ENCODE results near the gene CBX3. TPM values are rescaled to one million over a fixed set of nuclear protein-coding genes. Genes with fewer than 3 reads are reported as not detected.

The CBX3 gene
- total and polyA plus RNA-seq, 2 of the 13 experiments (the other 11 are each of a cell fraction or from before 2014, with no cell fraction given) = 53.9 to 249 TPM

DNA sequence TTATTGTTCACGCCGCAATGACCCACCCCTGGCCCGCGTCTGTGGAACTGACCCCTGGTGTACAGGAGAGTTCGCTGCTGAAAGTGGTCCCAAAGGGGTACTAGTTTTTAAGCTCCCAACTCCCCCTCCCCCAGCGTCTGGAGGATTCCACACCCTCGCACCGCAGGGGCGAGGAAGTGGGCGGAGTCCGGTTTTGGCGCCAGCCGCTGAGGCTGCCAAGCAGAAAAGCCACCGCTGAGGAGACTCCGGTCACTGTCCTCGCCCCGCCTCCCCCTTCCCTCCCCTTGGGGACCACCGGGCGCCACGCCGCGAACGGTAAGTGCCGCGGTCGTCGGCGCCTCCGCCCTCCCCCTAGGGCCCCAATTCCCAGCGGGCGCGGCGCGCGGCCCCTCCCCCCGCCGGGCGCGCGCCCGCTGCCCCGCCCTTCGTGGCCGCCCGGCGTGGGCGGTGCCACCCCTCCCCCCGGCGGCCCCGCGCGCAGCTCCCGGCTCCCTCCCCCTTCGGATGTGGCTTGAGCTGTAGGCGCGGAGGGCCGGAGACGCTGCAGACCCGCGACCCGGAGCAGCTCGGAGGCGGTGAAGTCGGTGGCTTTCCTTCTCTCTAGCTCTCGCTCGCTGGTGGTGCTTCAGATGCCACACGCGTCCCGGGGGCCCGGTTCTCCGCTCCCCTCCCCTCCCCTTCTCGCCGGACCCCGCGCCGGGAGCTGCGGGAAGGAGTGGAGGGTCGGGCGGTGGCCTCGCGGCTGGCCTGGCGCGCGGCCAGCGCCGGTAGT is at the start of gene CBX3 (continued):
- TF ChIP-seq, protein P1, sequence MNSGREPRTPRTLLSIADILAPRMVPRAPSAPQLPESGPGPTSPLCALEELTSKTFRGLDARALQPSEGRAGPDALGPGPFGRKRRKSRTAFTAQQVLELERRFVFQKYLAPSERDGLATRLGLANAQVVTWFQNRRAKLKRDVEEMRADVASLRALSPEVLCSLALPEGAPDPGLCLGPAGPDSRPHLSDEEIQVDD (CRISPR knock-in tag; IDR thresholded peaks at IDR 0.05; ENCODE audit: borderline replicate concordance) = no peak; the same call in 1 of the 2 replicates
- TF ChIP-seq ZNF280B (CRISPR knock-in tag; IDR thresholded peaks at IDR 0.05; ENCODE audit: borderline replicate concordance) = no peak
- no peak for TF ChIP-seq ZBTB37 (CRISPR knock-in tag; IDR thresholded peaks at IDR 0.05)
- no peak for TF ChIP-seq GLI4 (CRISPR knock-in tag; IDR thresholded peaks at IDR 0.05; ENCODE audit: borderline replicate concordance)
- TF ChIP-seq PHF5A (CRISPR knock-in tag; IDR thresholded peaks at IDR 0.05; ENCODE audit: low read depth, unreplicated experiment) = no peak
- no peak for TF ChIP-seq FOXM1 (CRISPR knock-in tag; IDR thresholded peaks at IDR 0.05)
- TF ChIP-seq, protein P2, sequence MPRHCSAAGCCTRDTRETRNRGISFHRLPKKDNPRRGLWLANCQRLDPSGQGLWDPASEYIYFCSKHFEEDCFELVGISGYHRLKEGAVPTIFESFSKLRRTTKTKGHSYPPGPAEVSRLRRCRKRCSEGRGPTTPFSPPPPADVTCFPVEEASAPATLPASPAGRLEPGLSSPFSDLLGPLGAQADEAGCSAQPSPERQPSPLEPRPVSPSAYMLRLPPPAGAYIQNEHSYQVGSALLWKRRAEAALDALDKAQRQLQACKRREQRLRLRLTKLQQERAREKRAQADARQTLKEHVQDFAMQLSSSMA (CRISPR knock-in tag; IDR thresholded peaks at IDR 0.05) = no peak
- TF ChIP-seq POLR2G (IDR thresholded peaks at IDR 0.05; ENCODE audit: low read depth, low read length) = peak; percentile 82
- peak; percentile 88 for TF ChIP-seq RBFOX2 (IDR thresholded peaks at IDR 0.05; ENCODE audit: low read depth, low read length)
- peak; percentile 41; the same call in 1 of the 2 replicates for TF ChIP-seq KDM2A (CRISPR knock-in tag; IDR thresholded peaks at IDR 0.05; ENCODE audit: borderline replicate concordance, low read depth)
- peak; percentile 19; the same call in 1 of the 3 replicates for TF ChIP-seq MXI1 (IDR thresholded peaks at IDR 0.05; ENCODE audit: borderline replicate concordance, low read depth, low read length)
- no peak for TF ChIP-seq NONO (IDR thresholded peaks at IDR 0.05)
- TF ChIP-seq NONO (CRISPR knock-in tag; conservative IDR thresholded peaks at IDR 0.05) = peak; percentile 51; the same call in 1 of the 2 replicates
- TF ChIP-seq HNRNPUL1 (IDR thresholded peaks at IDR 0.05; ENCODE audit: low read depth, low read length) = no peak
- peak; percentile 86 for TF ChIP-seq ZBTB14 (CRISPR knock-in tag; IDR thresholded peaks at IDR 0.05)
- 0 out of 2 replicates have a peak, but pooled peaks have one; percentile 14 for TF ChIP-seq ZNF367 (CRISPR knock-in tag; IDR thresholded peaks at IDR 0.05; ENCODE audit: borderline replicate concordance)
- TF ChIP-seq RORA (CRISPR knock-in tag; IDR thresholded peaks at IDR 0.05) = no peak
- TF ChIP-seq ZNF609 (CRISPR knock-in tag; IDR thresholded peaks at IDR 0.05; ENCODE audit: borderline replicate concordance) = no peak

Data from HepG2 (cell line).